K562 (cell line): ENCODE results near the gene SPON1. TPM values are rescaled to one million over a fixed set of nuclear protein-coding genes. Genes with fewer than 3 reads are reported as not detected.

Experiments
- ATAC-seq: fragments of 200-7000 bp; cut with Tn5 transposase; 3 replicates; pipeline ENCODE4 v1.9.1; 2020; ENCODE audit warnings: moderate library complexity
- BruUV-seq: library from RNA; stranded (reverse); fragments of 400-500 nt; replicated peaks from 2 replicates; lab custom pipeline; 2021; lab: Mats Ljungman, UMichigan
- CTCF ChIA-PET: fragments of 300-600 bp; formaldehyde crosslinking; extraction: SDS; loops from one replicate; lab custom pipeline; 2021; ENCODE audit warnings: low intra/inter-chr PET ratio; lab: Yijun Ruan, JAX
- POLR2A ChIA-PET: fragments of 300-600, 350-650 bp; sonication (Branson Sonifier 250); formaldehyde crosslinking; extraction: SDS; loops from one replicate; lab custom pipeline; 2021; ENCODE audit warnings: antibody characterized with exemption, inconsistent platforms; lab: Yijun Ruan, JAX
- DNase-seq, 4 experiments: peaks; one replicate each; pipeline versions ENCODE4 v3.0.0 to v3.0.0-alpha.2; 2011 to 2018; ENCODE audit warnings: low spot score in 3 of 4, mixed read lengths in 3 of 4; ENCODE audit errors: extremely low read depth in 1 of 4
- FAIRE-seq: peaks from 2 replicates; lab custom pipeline; 2011; peaks lifted over from hg19 to GRCh38; lab: Jason Lieb, UNC
- H2AFZ ChIP-seq: 2 replicates; pipeline ENCODE4 v1.6.0; 2011; ENCODE audit warnings: low read depth, low read length, control low read depth, inconsistent platforms
- H3K27ac ChIP-seq: fragments of 200-600 bp; 3 replicates; pipeline ENCODE4 v1.8.0; 2011; ENCODE audit warnings: low read depth, mild to moderate bottlenecking, control low read depth, inconsistent platforms, low read length, moderate library complexity, mixed read lengths; ENCODE audit errors: extremely low read depth
- H3K27me3 ChIP-seq, 2 experiments: fragments of 300-600 bp in 1 of 2; 2 replicates in 1 of 2; 3 replicates in 1 of 2; pipeline versions ENCODE4 v1.6.0 to v1.8.0; 2011; ENCODE audit warnings: inconsistent platforms in 2 of 2, low read length in 2 of 2, mild to moderate bottlenecking in 1 of 2, mixed read lengths in 1 of 2, moderate library complexity in 1 of 2; ENCODE audit not compliant: control insufficient read depth in 2 of 2, insufficient read depth in 2 of 2
- H3K36me3 ChIP-seq: fragments of 300-600 bp; 3 replicates; pipeline ENCODE4 v1.8.0; 2011; ENCODE audit warnings: mild to moderate bottlenecking, low read length, inconsistent platforms; ENCODE audit not compliant: control insufficient read depth, insufficient read depth
- H3K4me1 ChIP-seq, 2 experiments: fragments of 200-600 bp in 1 of 2; replicated peaks in 1 of 2; 2 replicates in 1 of 2; 3 replicates in 1 of 2; pipeline versions ENCODE4 v1.5.1 to v1.8.0; 2011; ENCODE audit warnings: inconsistent platforms in 2 of 2, low read length in 2 of 2, mild to moderate bottlenecking in 1 of 2, mixed read lengths in 1 of 2, moderate library complexity in 1 of 2; ENCODE audit not compliant: control insufficient read depth in 2 of 2, insufficient read depth in 2 of 2
- H3K4me2 ChIP-seq: 2 replicates; pipeline ENCODE4 v1.6.1; 2011; ENCODE audit warnings: low read length, control low read depth, inconsistent platforms, mixed read lengths; ENCODE audit not compliant: insufficient read depth
- H3K4me3 ChIP-seq: fragments of 200-600 bp; sonication (generic), shearing (Covaris generic); 2 replicates; pipeline ENCODE4 v1.5.1; 2016; ENCODE audit warnings: control low read depth, inconsistent platforms
- H3K79me2 ChIP-seq: fragments of 200-600 bp; 3 replicates; pipeline ENCODE4 v1.8.0; 2011; ENCODE audit warnings: low read length, inconsistent platforms; ENCODE audit not compliant: control insufficient read depth, insufficient read depth
- H3K9ac ChIP-seq, 2 experiments: 2 replicates each; pipeline versions ENCODE4 v1.6.0 to v1.6.1; 2011; ENCODE audit warnings: low read depth in 2 of 2, low read length in 2 of 2, control low read depth in 1 of 2, inconsistent platforms in 1 of 2, mild to moderate bottlenecking in 1 of 2, mixed read lengths in 1 of 2; ENCODE audit not compliant: insufficient read depth in 1 of 2
- H3K9me1 ChIP-seq: one replicate; pipeline ENCODE4 v1.6.0; 2011; ENCODE audit warnings: inconsistent platforms, mild to moderate bottlenecking, low read length, moderate library complexity; ENCODE audit not compliant: control insufficient read depth, insufficient read depth
- H3K9me3 ChIP-seq: replicated peaks from 2 replicates; pipeline ENCODE4 v1.5.1; 2011; ENCODE audit warnings: low read depth, low read length, inconsistent platforms; ENCODE audit not compliant: control insufficient read depth, insufficient read depth
- H4K20me1 ChIP-seq: replicated peaks from 2 replicates; pipeline ENCODE4 v1.6.1; 2011; ENCODE audit warnings: low read length, inconsistent platforms, mixed read lengths; ENCODE audit not compliant: control insufficient read depth, insufficient read depth
- CEBPG ChIP-seq, 3 experiments: fragments of 200-800 bp in 1 of 3; sonication (Bioruptor generic) in 1 of 3; sonication (generic) in 1 of 3; formaldehyde crosslinking in 1 of 3; IDR thresholded peaks in 2 of 3; conservative IDR thresholded peaks in 1 of 3; 2 replicates each; pipeline versions ENCODE4 v1.6.1 to v1.8.0; 2016 to 2022; ENCODE audit warnings: missing compliant biosample characterization in 2 of 3, missing genetic modification characterization in 2 of 3, mild to moderate bottlenecking in 1 of 3, missing genetic modification reagents in 1 of 3
- HDAC1 ChIP-seq, 2 experiments: fragments of 450-650 bp; IDR thresholded peaks; 2 replicates each; pipeline ENCODE4 v1.6.1; 2016 to 2017; ENCODE audit warnings: inconsistent platforms in 1 of 2, mild to moderate bottlenecking in 1 of 2, moderate library complexity in 1 of 2
- HNRNPUL1 ChIP-seq: fragments of 200-400 bp; formaldehyde crosslinking; IDR thresholded peaks from 2 replicates; pipeline ENCODE4 v1.6.1; 2017; ENCODE audit warnings: low read length
- HSF4 ChIP-seq: fragments of 250-450 bp; sonication (Bioruptor Pico); IDR thresholded peaks from 2 replicates; pipeline ENCODE4 v2.1.2; 2022; ENCODE audit warnings: mild to moderate bottlenecking, moderate library complexity, borderline replicate concordance
- MLX ChIP-seq, 2 experiments: fragments of 450-650 bp in 1 of 2; sonication (generic) in 1 of 2; formaldehyde crosslinking; conservative IDR thresholded peaks; 2 replicates each; pipeline versions ENCODE4 v1.4.0 to v1.8.1; 2020 to 2022; ENCODE audit warnings: mild to moderate bottlenecking in 1 of 2, missing genetic modification reagents in 1 of 2
- NR1H2 ChIP-seq: sonication (generic); formaldehyde crosslinking; IDR thresholded peaks from 2 replicates; pipeline ENCODE4 v1.4.0; 2020; ENCODE audit warnings: mild to moderate bottlenecking, missing genetic modification reagents
- NRF1 ChIP-seq, 2 experiments: fragments of 450-650 bp; IDR thresholded peaks in 1 of 2; conservative IDR thresholded peaks in 1 of 2; 2 replicates each; pipeline ENCODE4 v1.6.1; 2014; ENCODE audit warnings: mild to moderate bottlenecking in 2 of 2
- PCBP2 ChIP-seq: fragments of 200-400 bp; formaldehyde crosslinking; IDR thresholded peaks from 2 replicates; pipeline ENCODE4 v1.6.1; 2018; ENCODE audit warnings: low read length, low read depth, mild to moderate bottlenecking, moderate library complexity; ENCODE audit not compliant: poor library complexity, severe bottlenecking
- PURB ChIP-seq: sonication (generic); formaldehyde crosslinking; IDR thresholded peaks from 2 replicates; pipeline ENCODE4 v1.9.0; 2021; ENCODE audit warnings: low read depth, mild to moderate bottlenecking, missing genetic modification reagents
- SOX6 ChIP-seq: fragments of 450-650 bp; IDR thresholded peaks from 2 replicates; pipeline ENCODE4 v1.6.1; 2014; ENCODE audit warnings: mild to moderate bottlenecking
- TEAD2 ChIP-seq: fragments of 450-650 bp; IDR thresholded peaks from 2 replicates; pipeline ENCODE4 v1.6.1; 2016; ENCODE audit warnings: missing genetic modification characterization, control low read depth, missing compliant biosample characterization
- TRIM28 ChIP-seq: fragments of 450-650 bp; IDR thresholded peaks from 2 replicates; pipeline ENCODE4 v1.6.1; 2017
- WGBS: fragments of 100-300 bp; shearing (Covaris generic); methylation state at CpG from one replicate; pipeline ENCODE4 v1.1.6; 2016; ENCODE audit warnings: low coverage, mixed read lengths; ENCODE audit not compliant: insufficient coverage; ENCODE audit errors: missing lambda C conversion rate; 5-methylcytosine and 5-hydroxymethylcytosine counted together
- in situ Hi-C: fragments of 300-500 bp; cut with MboI; formaldehyde crosslinking; loops from 4 replicates; pipeline ENCODE4 v1.15.0; 2018; ENCODE audit warnings: inconsistent platforms, mixed read lengths
- intact Hi-C: fragments of 100-400 bp; cut with micrococcal nuclease; formaldehyde crosslinking; loops from 2 replicates; pipeline ENCODE4 v1.14.2; 2022
- polyA plus RNA-seq, 8 experiments: library from polyadenylated mRNA; depleted of rRNA in 4 of 8; stranded (reverse) in 5 of 8; unstranded in 3 of 8; fragments of >200 nt; fragmentation: Nextera tagmentation in 2 of 8; fragmentation: Illumina TruSeq in 1 of 8; extraction: Ambion mirVana in 2 of 8; extraction: Trizol in 1 of 8; gene quantifications; 2 replicates each; pipeline versions ENCODE4 v1.2.1 to v1.2.3, GENCODE V29; 2011 to 2014; ENCODE audit warnings: inconsistent platforms in 1 of 8, missing spikeins in 1 of 8
- total RNA-seq, 7 experiments: library from RNA; depleted of rRNA in 6 of 7; stranded (reverse); fragments of >200 nt in 6 of 7; fragmentation: Illumina TruSeq in 2 of 7; extraction: Trizol in 2 of 7; gene quantifications; 2 replicates each; pipeline versions ENCODE4 v1.2.1 to v1.2.3, GENCODE V29; 2011 to 2021; ENCODE audit warnings: low replicate concordance in 1 of 7

The SPON1 gene
- total and polyA plus RNA-seq, 9 of the 15 experiments (the other 6 are each of a cell fraction or from before 2014, with no cell fraction given), result 0.04 to 0.06 TPM; not detected in 7

GRCh38 chr11:14096606-14097005, 134.1 kb downstream of the SPON1 start (continued):
- TF ChIP-seq SOX6, result no peak

GRCh38 chr11:14101388-14101787, 138.9 kb downstream of the SPON1 start:
- intact Hi-C loops (no loop called here), in situ Hi-C loops (no loop called here)
- Histone ChIP-seq H3K4me2 (no peak overlapping the region), H2AFZ (no peak overlapping the region), H3K9ac (no peak overlapping the region), H3K27me3 (no peaks in the 10 kb centered on the region), H3K9me3 (no peaks in the 10 kb centered on the region), H3K79me2 (no peaks in the 10 kb centered on the region), H3K27ac (no peak overlapping the region), H3K4me1 (no peaks in the 10 kb centered on the region), H4K20me1 (no peaks in the 10 kb centered on the region; the same call in 1 of the 2 replicates), H3K4me3 (no peak overlapping the region), H3K9me1 (no peaks in the 10 kb centered on the region), H3K36me3 (no peaks in the 10 kb centered on the region)
- no TSS peak for BruUV-seq
- FAIRE-seq (no peak), DNase-seq (no peak), ATAC-seq (no peak)
- TF ChIP-seq PCBP2 (no peak), HDAC1 (IDR thresholded peaks at IDR 0.05) (no peak), PURB (CRISPR knock-in tag) (no peak)
- ChIA-PET POLR2A (no interaction called here), CTCF (no interaction called here)

- BruUV-seq, result no TSS peak
- no peak overlapping the region for H2AFZ ChIP-seq
- no peaks in the 10 kb centered on the region for H3K27me3 ChIP-seq
- no peak for ATAC-seq
- H3K79me2 ChIP-seq, result no peaks in the 10 kb centered on the region
- H3K9me1 ChIP-seq, result no peaks in the 10 kb centered on the region
- H3K9me3 ChIP-seq, result no peaks in the 10 kb centered on the region
- CTCF ChIA-PET, result no interaction called here
- H4K20me1 ChIP-seq, result no peaks in the 10 kb centered on the region; the same call in 1 of the 2 replicates
- no peak for DNase-seq
- H3K4me2 ChIP-seq, result no peak overlapping the region
- H3K36me3 ChIP-seq, result no peaks in the 10 kb centered on the region
- no peak overlapping the region for H3K27ac ChIP-seq
- intact Hi-C loops (no loop called here), in situ Hi-C loops (no loop called here)
- H3K9ac ChIP-seq, result no peak overlapping the region
- TF ChIP-seq TRIM28 (no peak), NR1H2 (CRISPR knock-in tag) (no peak), TEAD2 (tag) (no peak), CEBPG (CRISPR knock-in tag; IDR thresholded peaks at IDR 0.05) (no peak), CEBPG (tag; conservative IDR thresholded peaks at IDR 0.05 in 1 of 2, IDR thresholded peaks at IDR 0.05 in 1 of 2) (no peak), HNRNPUL1 (no peak), MLX (CRISPR knock-in tag; conservative IDR thresholded peaks at IDR 0.05) (no peak), NRF1 (conservative IDR thresholded peaks at IDR 0.05 in 1 of 2, IDR thresholded peaks at IDR 0.05 in 1 of 2) (no peak), HSF4 (no peak)
- H3K4me1 ChIP-seq, result no peaks in the 10 kb centered on the region
- no peak overlapping the region for H3K4me3 ChIP-seq
- POLR2A ChIA-PET, result no interaction called here
- WGBS, result 0% methylated on average over 4 of the region's 4 CpGs
- FAIRE-seq, result no peak
These were observed 140.2 kb downstream of the SPON1 start for GRCh38 chr11:14102766-14103165.
